NCI-H69 (cell line): Measurements from ENCODE around the gene ARHGAP6.
"Not testable (repeated sequence)": the region's sequence is repeated elsewhere in the genome, so short reads cannot be mapped to it uniquely, and the experiment has no call there.

ENCODE experiments used
- DNase-seq: peaks from one replicate; lab custom pipeline; 2025; lab: John Stamatoyannopoulos, UW

The ARHGAP6 gene

GRCh38 chrX:11532291-11533078 is 133.2 kb downstream of the ARHGAP6 start:
- DNase-seq, result no peak

GRCh38 chrX:11531226-11531625 is 134.5 kb downstream of the ARHGAP6 start:
- peak; percentile 2 for DNase-seq

GRCh38 chrX:11530621-11531020 is 135.1 kb downstream of the ARHGAP6 start:
- no peak for DNase-seq

- DNase-seq, result no peak
Observed at GRCh38 chrX:11528623-11529022, 137.1 kb downstream of the ARHGAP6 start.

GRCh38 chrX:11525685-11526084 is 140.0 kb downstream of the ARHGAP6 start:
- no peak for DNase-seq

- DNase-seq, result not testable (repeated sequence)
Observed at GRCh38 chrX:11519234-11519633, 146.5 kb downstream of the ARHGAP6 start.

- DNase-seq, result no peak
Observed at GRCh38 chrX:11509786-11510185, 155.9 kb downstream of the ARHGAP6 start.

- no peak for DNase-seq
Observed at GRCh38 chrX:11504234-11504633, 161.5 kb downstream of the ARHGAP6 start.

- DNase-seq, result no peak
Observed at GRCh38 chrX:11499076-11500044, 166.4 kb downstream of the ARHGAP6 start.

- DNase-seq, result not testable (repeated sequence)
Observed at GRCh38 chrX:11491375-11491774, 174.3 kb downstream of the ARHGAP6 start.

GRCh38 chrX:11484290-11484689 is 181.4 kb downstream of the ARHGAP6 start:
- no peak for DNase-seq

- no peak for DNase-seq
Observed at GRCh38 chrX:11481035-11481434, 184.7 kb downstream of the ARHGAP6 start.

- peak; percentile 4 for DNase-seq
Observed at GRCh38 chrX:11480626-11481025, 185.1 kb downstream of the ARHGAP6 start.

- DNase-seq, result no peak
Observed at GRCh38 chrX:11478911-11479310, 186.8 kb downstream of the ARHGAP6 start.

GRCh38 chrX:11478026-11478425 is 187.7 kb downstream of the ARHGAP6 start:
- no peak for DNase-seq

- no peak for DNase-seq
Observed at GRCh38 chrX:11474576-11474975, 191.1 kb downstream of the ARHGAP6 start.

- DNase-seq, result no peak
Observed at GRCh38 chrX:11474021-11474420, 191.7 kb downstream of the ARHGAP6 start.

- no peak for DNase-seq
Observed at GRCh38 chrX:11472879-11473278, 192.8 kb downstream of the ARHGAP6 start.

- no peak for DNase-seq
Observed at GRCh38 chrX:11472381-11472780, 193.3 kb downstream of the ARHGAP6 start.

- no peak for DNase-seq
Observed at GRCh38 chrX:11470250-11470974, 195.3 kb downstream of the ARHGAP6 start.

- DNase-seq, result no peak
Observed at GRCh38 chrX:11465648-11466411, 199.9 kb downstream of the ARHGAP6 start.
